Astrocyte (in vitro differentiated cells and primary cell): ENCODE data around the gene TENT4A.

Experiments
- EZH2 ChIP-seq: IDR thresholded peaks from 2 replicates; pipeline ENCODE4 v1.6.1; 2012; ENCODE audit warnings: mild to moderate bottlenecking, low read length, inconsistent platforms; ENCODE audit not compliant: insufficient read depth
- TF ChIP-seq, protein P1 (sequence below): IDR thresholded peaks from 2 replicates; pipeline ENCODE4 v1.5.1; 2011; ENCODE audit warnings: low read depth, mild to moderate bottlenecking, inconsistent platforms, low read length, moderate library complexity; ENCODE audit not compliant: insufficient read depth

DNA sequence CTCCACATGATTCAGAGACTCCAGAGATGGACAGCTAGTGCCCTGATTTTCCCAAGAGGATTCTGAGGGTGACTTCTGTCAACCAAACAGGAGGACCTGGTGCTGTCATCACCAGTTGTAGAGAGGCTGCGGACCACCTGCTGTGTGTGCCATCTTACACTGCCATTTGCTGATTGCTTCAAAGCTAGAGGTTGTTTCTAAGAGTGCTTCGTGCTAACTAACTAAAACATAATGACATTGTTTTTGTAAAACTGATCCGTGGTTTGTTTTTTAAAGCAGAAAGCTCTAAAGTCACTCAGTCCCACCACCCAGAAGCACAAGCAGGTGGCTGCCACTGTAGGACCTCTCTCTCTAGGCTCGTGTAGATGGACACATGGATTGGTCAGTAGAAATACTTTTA, 12.2 kb downstream of the TENT4A start:
- TF ChIP-seq, protein P1, sequence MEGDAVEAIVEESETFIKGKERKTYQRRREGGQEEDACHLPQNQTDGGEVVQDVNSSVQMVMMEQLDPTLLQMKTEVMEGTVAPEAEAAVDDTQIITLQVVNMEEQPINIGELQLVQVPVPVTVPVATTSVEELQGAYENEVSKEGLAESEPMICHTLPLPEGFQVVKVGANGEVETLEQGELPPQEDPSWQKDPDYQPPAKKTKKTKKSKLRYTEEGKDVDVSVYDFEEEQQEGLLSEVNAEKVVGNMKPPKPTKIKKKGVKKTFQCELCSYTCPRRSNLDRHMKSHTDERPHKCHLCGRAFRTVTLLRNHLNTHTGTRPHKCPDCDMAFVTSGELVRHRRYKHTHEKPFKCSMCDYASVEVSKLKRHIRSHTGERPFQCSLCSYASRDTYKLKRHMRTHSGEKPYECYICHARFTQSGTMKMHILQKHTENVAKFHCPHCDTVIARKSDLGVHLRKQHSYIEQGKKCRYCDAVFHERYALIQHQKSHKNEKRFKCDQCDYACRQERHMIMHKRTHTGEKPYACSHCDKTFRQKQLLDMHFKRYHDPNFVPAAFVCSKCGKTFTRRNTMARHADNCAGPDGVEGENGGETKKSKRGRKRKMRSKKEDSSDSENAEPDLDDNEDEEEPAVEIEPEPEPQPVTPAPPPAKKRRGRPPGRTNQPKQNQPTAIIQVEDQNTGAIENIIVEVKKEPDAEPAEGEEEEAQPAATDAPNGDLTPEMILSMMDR = no peak
- TF ChIP-seq EZH2 = no peak
